H9 (cell line): ENCODE data around the gene SPRY2. TPM values are rescaled to one million over a fixed set of nuclear protein-coding genes. Genes with fewer than 3 reads are reported as not detected.

Source experiments
- DNase-seq: peaks from one replicate; pipeline ENCODE4 v3.0.0-alpha.2; 2017
- H2AFZ ChIP-seq: one replicate; pipeline ENCODE4 v1.6.1; 2013; ENCODE audit warnings: mild to moderate bottlenecking, low read length, control low read depth, moderate library complexity
- H2AK5ac ChIP-seq: 2 replicates; pipeline ENCODE4 v1.6.1; 2013; ENCODE audit warnings: low read length, control low read depth, mixed read lengths; ENCODE audit not compliant: insufficient read length
- H2BK120ac ChIP-seq: one replicate; pipeline ENCODE4 v1.6.1; 2013; ENCODE audit warnings: low read depth, mild to moderate bottlenecking, low read length, control low read depth, inconsistent platforms; ENCODE audit not compliant: poor library complexity, severe bottlenecking
- H2BK12ac ChIP-seq: 2 replicates; pipeline ENCODE4 v1.6.1; 2013; ENCODE audit warnings: low read length, control low read depth, mixed read lengths, low read depth; ENCODE audit not compliant: insufficient read length
- H2BK15ac ChIP-seq: 2 replicates; pipeline ENCODE4 v1.6.1; 2013; ENCODE audit warnings: low read depth, low read length, control low read depth
- H2BK20ac ChIP-seq: one replicate; pipeline ENCODE4 v1.6.1; 2013; ENCODE audit warnings: low read depth, mild to moderate bottlenecking, low read length, control low read depth, inconsistent platforms; ENCODE audit not compliant: poor library complexity, severe bottlenecking
- H2BK5ac ChIP-seq: 2 replicates; pipeline ENCODE4 v1.6.1; 2013; ENCODE audit warnings: low read length, control low read depth, mixed read lengths; ENCODE audit not compliant: insufficient read length
- H3K14ac ChIP-seq: 2 replicates; pipeline ENCODE4 v1.6.1; 2013; ENCODE audit warnings: low read length, control low read depth; ENCODE audit not compliant: insufficient read depth
- H3K18ac ChIP-seq: 2 replicates; pipeline ENCODE4 v1.6.1; 2013; ENCODE audit warnings: low read depth, mild to moderate bottlenecking, mixed read lengths, low read length, control low read depth; ENCODE audit not compliant: insufficient read length
- H3K23ac ChIP-seq: 2 replicates; pipeline ENCODE4 v1.6.1; 2013; ENCODE audit warnings: low read length, control low read depth, mixed read lengths, low read depth; ENCODE audit not compliant: insufficient read length
- H3K23me2 ChIP-seq: 2 replicates; pipeline ENCODE4 v1.6.1; 2013; ENCODE audit warnings: low read depth, mild to moderate bottlenecking, mixed read lengths, low read length, control low read depth; ENCODE audit not compliant: insufficient read length, poor library complexity, severe bottlenecking
- H3K27ac ChIP-seq: 2 replicates; pipeline ENCODE4 v1.5.1; 2013; ENCODE audit warnings: low read length, control low read depth, mixed read lengths, low read depth; ENCODE audit not compliant: insufficient read length
- H3K27me3 ChIP-seq: 2 replicates; pipeline ENCODE4 v1.6.1; 2013; ENCODE audit warnings: low read length, control low read depth, inconsistent platforms; ENCODE audit not compliant: insufficient read depth
- H3K4ac ChIP-seq: 2 replicates; pipeline ENCODE4 v1.6.1; 2013; ENCODE audit warnings: low read depth, mild to moderate bottlenecking, control low read depth, inconsistent platforms, low read length, moderate library complexity
- H3K4me1 ChIP-seq: 2 replicates; pipeline ENCODE4 v1.6.1; 2013; ENCODE audit warnings: low read length, control low read depth, inconsistent platforms; ENCODE audit not compliant: insufficient read depth
- H3K4me2 ChIP-seq: 2 replicates; pipeline ENCODE4 v1.6.1; 2013; ENCODE audit warnings: low read length, control low read depth, mixed read lengths; ENCODE audit not compliant: insufficient read length, insufficient read depth
- H3K56ac ChIP-seq: 2 replicates; pipeline ENCODE4 v1.6.1; 2013; ENCODE audit warnings: low read depth, mild to moderate bottlenecking, mixed read lengths, low read length, control low read depth; ENCODE audit not compliant: insufficient read length
- H3K79me1 ChIP-seq: 2 replicates; pipeline ENCODE4 v1.6.1; 2013; ENCODE audit warnings: low read depth, mild to moderate bottlenecking, moderate library complexity, low read length, control low read depth, inconsistent platforms; ENCODE audit not compliant: insufficient read depth, poor library complexity, severe bottlenecking
- H3K79me2 ChIP-seq: 2 replicates; pipeline ENCODE4 v1.6.1; 2013; ENCODE audit warnings: low read length, control low read depth, inconsistent platforms; ENCODE audit not compliant: insufficient read depth
- H3K9ac ChIP-seq: 2 replicates; pipeline ENCODE4 v1.6.1; 2013; ENCODE audit warnings: low read length, control low read depth, mixed read lengths; ENCODE audit not compliant: insufficient read length; ENCODE audit errors: extremely low read depth
- H3K9me3 ChIP-seq: one replicate; pipeline ENCODE4 v1.6.1; 2013; ENCODE audit warnings: low read depth, low read length, inconsistent platforms; ENCODE audit not compliant: control insufficient read depth
- H3T11ph ChIP-seq: one replicate; pipeline ENCODE4 v1.6.1; 2013; ENCODE audit warnings: mild to moderate bottlenecking, low read length, control low read depth, inconsistent platforms
- H4K20me1 ChIP-seq: one replicate; pipeline ENCODE4 v1.6.1; 2013; ENCODE audit not compliant: control insufficient read depth, insufficient read length, insufficient read depth
- H4K5ac ChIP-seq: 2 replicates; pipeline ENCODE4 v1.6.1; 2013; ENCODE audit warnings: low read depth, mild to moderate bottlenecking, mixed read lengths, low read length, control low read depth; ENCODE audit not compliant: insufficient read length
- H4K8ac ChIP-seq: replicated peaks from 2 replicates; pipeline ENCODE4 v1.6.1; 2013; ENCODE audit warnings: low read length, control low read depth, mixed read lengths, low read depth; ENCODE audit not compliant: insufficient read length
- H4K91ac ChIP-seq: 2 replicates; pipeline ENCODE4 v1.6.1; 2013; ENCODE audit warnings: low read depth, mild to moderate bottlenecking, moderate library complexity, mixed read lengths, low read length, control low read depth; ENCODE audit not compliant: insufficient read length
- H3K27ac Mint-ChIP-seq, 3 experiments: 2 replicates in 2 of 3; 3 replicates in 1 of 3; pipeline ENCODE4 v1.8.0; 2020 to 2021; ENCODE audit warnings: mixed read lengths in 3 of 3, mild to moderate bottlenecking in 1 of 3, moderate library complexity in 1 of 3
- H3K27me3 Mint-ChIP-seq: 2 replicates; pipeline ENCODE4 v1.8.0; 2021; ENCODE audit warnings: low read depth, mild to moderate bottlenecking, moderate library complexity, mixed read lengths
- H3K36me3 Mint-ChIP-seq, 3 experiments: 2 replicates in 2 of 3; 3 replicates in 1 of 3; pipeline ENCODE4 v1.8.0; 2020 to 2021; ENCODE audit warnings: low read depth in 3 of 3, mixed read lengths in 3 of 3; ENCODE audit not compliant: insufficient read depth in 1 of 3
- H3K4me1 Mint-ChIP-seq, 2 experiments: 2 replicates each; pipeline ENCODE4 v1.8.0; 2020; ENCODE audit warnings: mixed read lengths in 2 of 2
- H3K4me3 Mint-ChIP-seq, 2 experiments: 2 replicates in 1 of 2; 3 replicates in 1 of 2; pipeline ENCODE4 v1.8.0; 2020 to 2021; ENCODE audit warnings: mild to moderate bottlenecking in 2 of 2, mixed read lengths in 2 of 2, moderate library complexity in 1 of 2
- H3K9me3 Mint-ChIP-seq, 2 experiments: 2 replicates in 1 of 2; 3 replicates in 1 of 2; pipeline ENCODE4 v1.8.0; 2020; ENCODE audit warnings: mild to moderate bottlenecking in 2 of 2, mixed read lengths in 2 of 2, moderate library complexity in 1 of 2
- CTCF ChIP-seq: fragments of 200-600 bp; sonication (generic); conservative IDR thresholded peaks from 3 replicates; pipeline ENCODE4 v1.8.0; 2021; ENCODE audit warnings: antibody characterized with exemption, mild to moderate bottlenecking
- WGBS: extraction: QIAGEN DNeasy Blood & Tissue Kit; methylation state at CpG from one replicate; pipeline ENCODE4 v1.1.7; 2013; ENCODE audit warnings: missing lambda C conversion rate, low lambda C conversion rate, mixed read lengths; ENCODE audit not compliant: insufficient read length; ENCODE audit errors: extremely low coverage; 5-methylcytosine and 5-hydroxymethylcytosine counted together
- total RNA-seq: library from RNA; stranded (reverse); gene quantifications from 2 replicates; pipeline ENCODE4 v1.2.1, GENCODE V29; 2021

The SPRY2 gene
- total RNA-seq, 1 experiment from 2014 or later: 56.4 TPM

GRCh38 chr13:80290591-80290990 is 50.3 kb downstream of the SPRY2 start:
- Histone ChIP-seq H3K4ac (no peak overlapping the region), H3K4me1 (no peaks in the 10 kb centered on the region), H3K14ac (no peak overlapping the region), H3K18ac (no peak overlapping the region), H3K23me2 (no peaks in the 10 kb centered on the region), H2BK15ac (no peak overlapping the region), H3K9ac (no peak overlapping the region), H3T11ph (no peak overlapping the region), H2BK5ac (no peak overlapping the region), H3K27ac (no peak overlapping the region), H2BK20ac (no peak overlapping the region), H2BK12ac (no peak overlapping the region), H3K23ac (no peak overlapping the region), H3K56ac (no peak overlapping the region), H2AK5ac (no peak overlapping the region), H4K5ac (no peak overlapping the region), H3K79me1 (no peaks in the 10 kb centered on the region), H3K79me2 (no peaks in the 10 kb centered on the region), H2BK120ac (no peak overlapping the region), H4K20me1 (no peaks in the 10 kb centered on the region), H3K9me3 (no peaks in the 10 kb centered on the region), H4K8ac (no peak overlapping the region), H2AFZ (no peak overlapping the region), H3K27me3 (no peaks in the 10 kb centered on the region), H4K91ac (no peak overlapping the region), H3K4me2 (no peak overlapping the region)
- no peaks in the 10 kb centered on the region; a peak in 1 of 4 replicates for H3K4me1 Mint-ChIP-seq
- no peaks in the 10 kb centered on the region for H3K27me3 Mint-ChIP-seq
- WGBS: no CpG with 5 or more reads among the region's 1 CpG
- no peak for DNase-seq
- H3K9me3 Mint-ChIP-seq: peaks cover 0 to 4% of the 10 kb centered on the region in 2 experiments; a peak in 2 of 5 replicates
- no peak for TF ChIP-seq CTCF
- peaks cover 0 to 5% (median 0%) of the 10 kb centered on the region in 3 experiments; a peak in 2 of 7 replicates for H3K36me3 Mint-ChIP-seq
- H3K4me3 Mint-ChIP-seq: no peak overlapping the region
- H3K27ac Mint-ChIP-seq: no peak overlapping the region
